NCI-H2227 treated with DMSO at 0.1 percent for 48 hours (cell line): Measurements from ENCODE around the gene ZNF792.
"Not testable (repeated sequence)": the region's sequence is repeated elsewhere in the genome, so short reads cannot be mapped to it uniquely, and the experiment has no call there.

ENCODE experiments used
- DNase-seq: peaks from one replicate; lab custom pipeline; 2025; lab: John Stamatoyannopoulos, UW

The ZNF792 gene

GRCh38 chr19:34963573-34964406, at the start of gene ZNF792:
Gene ZNF792 (minus strand): TSS chr19:34964229. CDS start chr19:34963662, 567 bp downstream.
- peak; percentile 85 for DNase-seq

DNA sequence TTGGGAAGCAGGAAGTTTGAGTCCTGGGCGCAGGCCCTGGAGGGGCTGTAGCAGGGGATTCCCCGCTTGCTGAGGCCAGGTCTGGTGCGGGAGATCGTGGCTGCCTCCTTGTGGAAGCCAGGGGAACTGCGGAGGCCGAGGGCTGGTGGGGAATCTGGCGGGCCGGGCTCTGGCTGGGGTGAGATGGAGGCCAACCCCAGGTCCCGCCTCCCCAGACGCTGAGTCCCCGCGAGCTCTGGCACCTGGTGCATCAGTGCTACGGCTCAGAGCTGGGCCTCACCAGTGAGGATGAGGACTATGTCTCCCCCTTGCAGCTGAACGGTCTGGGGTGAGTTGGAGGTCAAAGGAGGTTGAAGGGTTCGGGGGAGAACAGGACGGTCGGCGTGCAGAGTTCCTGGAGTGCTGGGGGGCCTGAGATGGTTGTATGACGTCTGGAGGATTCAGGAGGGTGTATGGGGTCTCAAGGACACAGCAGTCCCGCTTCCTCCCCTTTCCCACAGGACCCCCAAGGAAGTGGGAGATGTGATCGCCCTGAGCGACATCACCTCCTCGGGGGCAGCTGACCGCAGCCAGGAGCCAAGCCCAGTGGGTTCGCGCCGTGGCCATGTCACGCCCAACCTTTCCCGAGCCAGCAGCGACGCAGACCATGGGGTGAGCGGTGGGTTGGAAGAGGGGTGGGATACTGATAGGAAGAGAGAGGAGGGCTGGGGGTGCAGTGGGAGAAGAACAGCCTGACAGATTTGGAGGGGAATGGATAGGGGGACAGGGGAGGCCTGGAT, 49.2 kb upstream of the ZNF792 start:
- DNase-seq: peak; percentile 51

GRCh38 chr19:35011737-35012682, 48.0 kb upstream of the ZNF792 start:
- no peak for DNase-seq

DNA sequence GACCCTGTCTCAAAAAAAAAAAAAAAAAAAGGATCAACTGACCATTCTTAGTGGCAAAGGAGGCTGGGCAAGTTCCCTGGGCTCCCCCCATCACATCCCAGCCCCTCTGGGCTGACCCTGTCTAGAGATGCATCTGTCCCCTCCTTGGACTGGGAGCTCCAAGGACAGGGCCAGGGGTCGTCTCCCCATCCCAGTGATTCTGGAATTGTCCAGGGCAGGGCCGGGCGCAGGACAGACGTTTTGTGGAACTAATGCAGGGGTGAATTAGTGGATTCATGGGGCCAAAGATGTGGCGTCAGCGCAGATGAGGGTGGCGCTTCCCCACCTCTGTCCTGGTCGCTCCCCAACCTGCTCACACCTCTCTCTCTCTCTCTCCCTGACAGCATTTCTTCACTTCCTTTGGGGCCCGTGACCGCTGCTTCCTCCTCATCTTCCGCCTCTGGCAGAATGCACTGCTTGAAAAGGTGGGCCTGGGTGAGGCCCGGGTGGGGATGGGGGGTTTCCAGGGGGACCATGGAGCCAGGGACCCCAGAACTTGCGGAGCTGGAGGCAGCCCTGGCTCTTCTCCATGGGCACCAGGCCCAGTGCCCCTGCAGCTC, 47.2 kb upstream of the ZNF792 start:
- no peak for DNase-seq

GRCh38 chr19:35009424-35010415, 45.7 kb upstream of the ZNF792 start:
- DNase-seq: no peak

- DNase-seq: no peak
These were observed 44.9 kb upstream of the ZNF792 start for GRCh38 chr19:35008891-35009341.

GRCh38 chr19:35007427-35007826, 43.4 kb upstream of the ZNF792 start:
- DNase-seq: not testable (repeated sequence)

GRCh38 chr19:35006999-35007365, 43.0 kb upstream of the ZNF792 start:
- DNase-seq: no peak

DNA sequence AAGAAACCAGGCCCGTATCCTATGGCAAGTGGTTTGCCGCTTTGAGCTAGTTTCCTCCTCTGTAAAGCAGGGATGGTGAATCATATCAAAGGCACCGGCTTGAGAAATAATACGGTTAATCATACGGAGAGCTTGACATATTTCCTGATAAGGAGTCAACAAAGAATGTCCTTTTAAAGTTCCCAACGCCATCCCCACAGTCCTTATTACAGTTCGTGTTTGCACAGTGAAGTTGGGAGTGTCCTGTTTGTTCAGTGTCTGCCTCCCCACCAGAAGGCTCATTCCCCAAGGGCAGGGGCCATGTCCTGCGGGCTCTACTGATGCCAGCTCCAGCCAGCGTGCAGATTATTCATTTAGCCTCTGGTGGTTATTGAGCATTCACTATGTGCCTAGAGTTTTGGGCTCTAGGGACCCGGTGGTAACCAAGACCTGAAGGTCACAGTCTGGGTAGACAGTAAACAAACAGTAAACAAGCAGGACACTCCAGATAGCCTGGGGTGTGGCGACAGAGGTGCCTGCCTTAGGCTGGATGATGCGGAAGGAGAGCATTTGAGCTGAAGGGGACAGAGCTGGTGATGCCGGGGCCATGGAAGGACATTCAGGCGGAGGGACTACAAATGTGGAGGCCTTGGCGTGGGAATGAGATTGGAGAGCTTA, 42.4 kb upstream of the ZNF792 start:
- DNase-seq: no peak

DNA sequence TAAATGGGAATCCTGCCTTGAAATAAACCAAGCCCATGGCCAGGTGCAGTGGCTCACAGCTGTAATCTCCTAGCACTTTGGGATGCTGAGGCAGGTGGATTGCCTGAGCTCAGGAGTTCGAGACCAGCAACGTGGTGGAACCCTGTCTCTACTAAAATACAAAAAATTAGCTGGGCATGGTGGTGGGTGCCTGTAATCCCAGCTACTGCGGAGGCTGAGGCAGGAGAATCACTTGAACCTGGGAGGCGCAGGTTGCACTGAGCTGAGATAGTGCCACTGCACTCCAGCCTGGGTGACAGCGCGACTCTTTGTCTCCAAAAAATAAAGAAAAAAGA, 41.9 kb upstream of the ZNF792 start:
- DNase-seq: not testable (repeated sequence)

DNA sequence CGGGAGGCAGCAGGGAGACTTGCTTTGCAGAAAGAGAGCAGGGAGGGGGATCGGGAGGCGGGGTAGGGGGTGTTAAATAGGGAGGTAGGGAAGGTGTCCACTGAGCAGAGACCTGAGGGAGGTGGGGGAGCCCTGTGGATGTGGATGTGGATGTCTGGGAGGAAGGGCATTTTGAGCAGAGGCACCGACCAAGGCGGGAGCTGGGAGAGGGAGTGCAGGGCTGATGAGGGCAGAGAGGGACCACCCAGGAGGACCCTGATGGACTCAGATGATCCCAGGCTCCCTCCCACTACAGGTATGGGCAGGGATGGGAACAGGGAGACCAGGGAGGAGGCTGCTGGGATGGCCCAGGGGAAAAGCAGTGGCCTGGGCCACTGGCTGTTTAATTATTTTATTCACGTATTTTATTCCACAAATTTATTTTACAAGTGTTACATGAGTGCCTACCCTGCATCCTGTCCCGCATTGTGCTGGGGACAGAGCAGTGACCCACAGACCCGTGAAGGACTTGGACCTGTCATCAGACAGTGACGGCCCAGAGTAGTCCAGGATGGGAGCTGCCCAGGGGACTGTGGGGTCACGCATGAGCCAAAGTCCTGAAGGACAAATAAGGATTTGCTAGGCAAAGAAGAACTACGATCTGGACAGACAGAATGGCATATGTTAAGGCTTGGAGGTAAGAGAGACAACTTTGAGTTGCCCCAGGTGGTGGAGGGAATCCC, 41.4 kb upstream of the ZNF792 start:
- no peak for DNase-seq

DNA sequence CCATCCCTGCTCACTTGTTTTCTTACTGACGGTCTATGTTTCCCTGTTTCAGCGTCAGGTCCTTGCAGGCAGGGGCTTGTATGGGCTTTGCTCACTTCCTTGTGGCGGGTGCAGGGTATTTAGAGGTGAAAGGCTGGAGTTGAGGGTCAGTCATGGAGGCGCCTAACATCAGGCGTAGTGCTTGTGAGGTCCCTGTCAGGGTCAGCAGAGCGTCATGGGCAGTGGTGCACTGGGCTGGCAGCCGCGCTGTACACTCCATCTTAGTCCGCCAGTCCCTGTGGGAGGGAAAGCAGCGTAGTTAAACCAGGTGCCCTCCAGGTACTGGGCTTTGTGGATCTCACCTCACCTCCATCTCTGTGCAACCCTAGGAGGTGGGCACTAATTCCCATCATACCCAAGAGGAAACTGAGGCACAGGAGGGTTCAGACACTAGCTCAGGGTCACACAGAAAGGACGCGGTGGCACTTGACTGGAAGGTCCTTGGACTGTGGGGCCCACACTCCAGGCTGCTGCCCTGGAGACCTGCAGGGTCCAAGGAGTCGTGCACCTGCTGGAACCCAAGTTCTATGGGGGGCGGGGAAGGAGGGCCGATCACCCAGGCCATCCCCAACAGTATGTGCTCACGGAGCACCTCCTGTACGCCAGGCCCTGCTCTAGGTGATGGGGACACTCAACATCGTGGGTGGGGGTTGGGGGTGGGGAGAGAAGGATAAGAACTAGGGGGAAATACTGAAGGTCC, 40.7 kb upstream of the ZNF792 start:
- DNase-seq: no peak

- DNase-seq: no peak
These were observed 38.1 kb upstream of the ZNF792 start for GRCh38 chr19:35002037-35002535.

GRCh38 chr19:35000647-35001501, 36.8 kb upstream of the ZNF792 start:
- DNase-seq: peak; percentile 93

DNA sequence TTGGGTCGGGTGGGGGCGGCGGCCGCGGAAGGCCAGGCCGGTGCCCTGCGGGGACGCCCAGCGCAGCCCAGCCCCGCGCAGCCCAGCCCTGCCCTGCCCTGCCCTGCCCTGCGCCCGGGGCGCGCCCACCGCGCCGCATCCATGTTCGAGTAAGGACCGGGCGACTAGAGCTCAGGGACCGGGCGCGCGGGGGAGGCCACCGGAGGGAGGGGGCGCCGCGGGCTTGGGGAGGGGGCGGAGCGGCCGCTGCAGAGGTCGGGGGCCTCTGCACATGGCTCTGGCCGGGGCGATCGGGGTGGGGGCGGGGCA, 36.3 kb upstream of the ZNF792 start:
- no peak for DNase-seq

DNA sequence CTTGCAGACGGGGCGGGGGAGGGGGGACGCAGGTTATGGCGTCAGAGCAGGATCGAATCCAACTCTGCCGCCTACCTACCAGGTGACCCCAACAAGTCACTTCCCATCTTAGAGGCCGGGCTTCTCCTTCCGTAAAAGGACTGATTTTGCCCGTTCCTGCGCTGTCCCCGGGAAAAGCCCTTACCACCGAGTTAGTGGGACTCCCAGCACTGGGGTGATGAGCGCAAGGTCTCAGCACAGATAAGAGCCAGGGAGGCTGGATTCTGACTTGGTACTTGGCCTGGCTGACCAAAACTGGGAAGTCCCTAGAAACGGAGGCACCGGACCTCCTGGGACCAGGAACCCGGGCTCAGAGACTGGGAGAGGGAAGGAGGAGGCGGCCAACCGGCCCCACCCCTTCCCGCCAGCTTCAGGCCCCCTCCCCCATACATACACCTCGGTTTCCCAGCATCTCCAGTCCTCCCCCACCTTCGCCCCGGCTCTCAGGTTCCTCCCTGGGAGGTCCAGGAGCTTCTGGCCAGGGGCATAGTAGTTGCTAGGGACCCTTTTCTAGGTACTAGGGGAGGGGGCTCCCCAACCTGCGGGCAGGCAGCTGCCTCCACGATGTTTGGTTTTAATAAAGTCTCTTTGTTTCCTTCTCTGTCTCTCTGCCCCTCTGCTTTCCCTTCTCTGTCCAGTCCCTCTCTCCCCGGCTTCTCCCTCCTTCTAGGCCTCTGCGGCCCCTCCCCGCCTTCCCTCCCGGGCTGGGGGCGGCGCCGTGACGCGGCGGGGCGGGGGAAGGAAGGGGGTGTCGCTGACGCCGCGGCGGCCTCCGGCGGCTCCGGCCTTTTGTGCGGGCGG, 35.7 kb upstream of the ZNF792 start, which contains the start of gene GRAMD1A:
TSS of gene GRAMD1A (plus strand) at position 826 of the 840 bp plus-strand sequence. CDS start 156 bp downstream, outside the sequence.
- peak; percentile 99 for DNase-seq
